Immature natural killer cell (primary cell): ENCODE measurements around the gene PARP6. TPM values are rescaled to one million over a fixed set of nuclear protein-coding genes. Genes with fewer than 3 reads are reported as not detected.

Source experiments
- DNase-seq, 3 donors: peaks; one replicate each; pipeline ENCODE4 v3.0.0; 2022; ENCODE audit warnings: mixed read lengths in 1 of 3
- H3K27ac Mint-ChIP-seq, 6 donors: one replicate each; pipeline ENCODE4 v1.8.0; 2020; ENCODE audit warnings: mixed read lengths in 6 of 6, mild to moderate bottlenecking in 5 of 6, inconsistent platforms in 4 of 6, moderate library complexity in 3 of 6
- H3K27me3 Mint-ChIP-seq, 3 donors: one replicate each; pipeline ENCODE4 v1.8.0; 2020 to 2021; ENCODE audit warnings: low read depth in 3 of 3, mild to moderate bottlenecking in 3 of 3, mixed read lengths in 3 of 3, moderate library complexity in 3 of 3, inconsistent platforms in 1 of 3
- H3K36me3 Mint-ChIP-seq, 3 donors: one replicate each; pipeline ENCODE4 v1.8.0; 2020; ENCODE audit warnings: mixed read lengths in 3 of 3, inconsistent platforms in 2 of 3, mild to moderate bottlenecking in 2 of 3
- H3K4me1 Mint-ChIP-seq, 2 donors: one replicate each; pipeline ENCODE4 v1.8.0; 2020; ENCODE audit warnings: inconsistent platforms in 2 of 2, mild to moderate bottlenecking in 2 of 2, mixed read lengths in 2 of 2, moderate library complexity in 1 of 2
- H3K4me3 Mint-ChIP-seq, 5 donors: one replicate each; pipeline ENCODE4 v1.8.0; 2020; ENCODE audit warnings: mild to moderate bottlenecking in 5 of 5, mixed read lengths in 5 of 5, inconsistent platforms in 3 of 5, moderate library complexity in 3 of 5
- H3K9me3 Mint-ChIP-seq, 6 donors: one replicate each; pipeline ENCODE4 v1.8.0; 2020; ENCODE audit warnings: mild to moderate bottlenecking in 6 of 6, mixed read lengths in 6 of 6, inconsistent platforms in 4 of 6, moderate library complexity in 3 of 6
- polyA plus RNA-seq, 3 donors: library from polyadenylated mRNA; unstranded; fragments of 300-500 nt; fragmentation: Illumina TruSeq; gene quantifications; one replicate each; pipeline ENCODE4 v1.2.3, GENCODE V29; 2021

PARP6 gene
- polyA plus RNA-seq, 3 donors from 2014 or later: 11.0 to 26.8 (median 19.1) TPM

DNA sequence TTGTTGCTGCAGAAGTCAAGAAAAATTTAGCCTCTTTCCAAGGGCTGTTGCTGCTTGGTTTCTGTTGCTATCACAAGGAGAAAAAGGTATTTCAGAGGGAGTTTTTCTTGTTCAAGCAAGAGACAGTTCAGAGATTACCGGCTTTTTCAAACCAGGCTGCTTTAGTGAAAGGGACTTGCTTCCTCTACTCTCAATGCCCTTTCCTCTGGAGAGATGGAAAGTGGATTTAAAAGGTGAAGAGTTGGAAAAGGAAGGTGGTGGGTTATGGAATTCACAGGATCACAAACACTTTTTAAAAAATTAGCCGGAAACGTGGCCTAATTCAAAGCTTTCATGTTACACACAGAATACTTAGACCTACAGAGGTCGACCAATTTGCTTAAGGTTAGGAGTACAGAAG lies 1.1 kb downstream of the PARP6 start:
- peak overlapping the region; percentile 87 to 90 (median 89) for H3K4me3 Mint-ChIP-seq
- no peak for DNase-seq
- peak overlapping the region; percentile 77 to 93 (median 90) for H3K27ac Mint-ChIP-seq
- H3K27me3 Mint-ChIP-seq: peaks cover 3 to 8% (median 5%) of the 10 kb centered on the region in 3 donors
- H3K9me3 Mint-ChIP-seq: no peaks in the 10 kb centered on the region
- peaks cover 33 to 47% of the 10 kb centered on the region in 2 donors for H3K4me1 Mint-ChIP-seq
- H3K36me3 Mint-ChIP-seq: peaks cover under 1 to 19% (median 4%) of the 10 kb centered on the region in 3 donors

DNA sequence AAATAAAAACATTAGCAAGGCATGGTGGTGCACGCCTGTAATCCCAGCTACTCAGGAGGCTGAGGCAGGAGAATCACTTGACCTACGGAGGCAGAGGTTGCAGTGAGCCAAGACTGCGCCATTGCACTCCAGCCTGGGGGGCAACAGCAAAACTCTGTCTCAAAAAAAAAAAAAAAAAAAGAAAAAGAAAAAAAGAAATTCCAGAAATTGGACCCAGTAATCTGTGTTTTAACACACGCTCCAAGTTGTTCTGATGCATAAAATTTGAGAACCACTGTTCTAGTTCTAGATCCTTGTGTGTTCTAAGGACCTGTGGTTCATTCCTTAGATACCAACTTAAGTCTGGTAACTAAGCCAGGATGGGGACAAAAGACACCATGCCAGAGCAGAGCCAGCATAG lies 2.6 kb downstream of the PARP6 start:
- peaks cover 33 to 47% of the 10 kb centered on the region in 2 donors for H3K4me1 Mint-ChIP-seq
- H3K4me3 Mint-ChIP-seq: no peak overlapping the region
- peaks cover 3 to 8% (median 5%) of the 10 kb centered on the region in 3 donors for H3K27me3 Mint-ChIP-seq

DNA sequence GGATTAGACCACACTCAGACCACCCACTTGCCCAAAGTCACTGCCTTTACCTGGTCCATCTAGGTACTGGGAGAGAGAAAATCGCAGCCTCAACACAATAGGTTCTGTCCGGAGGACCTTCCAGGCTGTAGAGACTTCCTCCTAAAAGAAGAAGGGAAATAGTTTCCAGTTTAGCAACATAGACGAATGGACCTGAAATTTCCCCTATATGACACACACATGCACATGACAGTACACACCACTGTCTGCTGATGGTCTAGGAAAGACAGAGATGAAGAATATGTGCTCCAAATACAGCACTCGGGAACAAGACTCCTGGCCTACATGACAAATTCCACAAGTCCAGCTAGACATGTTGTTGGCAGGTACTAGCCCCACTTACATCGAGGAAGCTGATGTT lies 7.3 kb downstream of the PARP6 start:
- DNase-seq: no peak
- no peaks in the 10 kb centered on the region for H3K9me3 Mint-ChIP-seq
- H3K27me3 Mint-ChIP-seq: no peaks in the 10 kb centered on the region
- peaks cover 47 to 73% (median 48%) of the 10 kb centered on the region in 3 donors for H3K36me3 Mint-ChIP-seq
- no peak overlapping the region for H3K27ac Mint-ChIP-seq
- no peak overlapping the region for H3K4me3 Mint-ChIP-seq
- H3K4me1 Mint-ChIP-seq: peaks cover 0 to 9% of the 10 kb centered on the region in 2 donors

More for the DNA sequence above, 2.6 kb downstream of the PARP6 start:
- DNase-seq: no peak
- Mint-ChIP-seq H3K27ac (peak overlapping the region in 1 of 6 donors; percentile 9), H3K9me3 (no peaks in the 10 kb centered on the region), H3K36me3 (peaks cover 13 to 34% (median 15%) of the 10 kb centered on the region in 3 donors)

DNA sequence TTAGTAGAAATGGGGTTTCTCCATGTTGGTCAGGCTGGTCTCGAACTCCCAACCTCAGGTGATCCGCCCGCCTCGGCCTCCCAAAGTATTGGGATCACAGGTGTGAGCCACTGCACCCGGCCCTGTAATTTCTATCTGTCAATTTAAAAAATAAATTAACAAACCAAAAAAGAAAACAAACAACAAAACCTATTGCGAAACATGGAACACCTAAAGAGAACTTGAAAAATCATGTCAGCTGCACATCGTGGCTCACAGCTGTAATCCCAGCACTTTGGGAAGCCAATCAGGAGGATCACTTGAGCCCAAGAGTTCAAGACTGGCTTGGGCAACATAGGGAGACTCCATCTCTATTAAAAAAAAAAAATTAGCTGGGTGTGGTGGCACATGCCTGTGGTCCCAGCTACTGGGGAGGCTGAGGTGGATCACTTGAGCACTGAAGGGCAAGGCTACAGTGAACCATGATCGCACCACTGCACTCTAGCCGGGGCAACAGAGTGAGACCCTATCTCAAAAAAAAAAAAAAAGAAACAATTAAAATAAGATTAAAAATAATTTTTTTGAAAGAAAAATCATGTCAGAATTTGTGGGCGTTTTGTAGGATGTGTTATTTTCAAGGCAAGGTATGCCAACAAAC lies 19.6 kb downstream of the PARP6 start:
- Mint-ChIP-seq H3K9me3 (no peaks in the 10 kb centered on the region), H3K4me1 (no peaks in the 10 kb centered on the region), H3K4me3 (no peak overlapping the region), H3K27me3 (no peaks in the 10 kb centered on the region), H3K27ac (no peak overlapping the region), H3K36me3 (peaks cover 41 to 69% (median 55%) of the 10 kb centered on the region in 3 donors)
- DNase-seq: no peak

DNA sequence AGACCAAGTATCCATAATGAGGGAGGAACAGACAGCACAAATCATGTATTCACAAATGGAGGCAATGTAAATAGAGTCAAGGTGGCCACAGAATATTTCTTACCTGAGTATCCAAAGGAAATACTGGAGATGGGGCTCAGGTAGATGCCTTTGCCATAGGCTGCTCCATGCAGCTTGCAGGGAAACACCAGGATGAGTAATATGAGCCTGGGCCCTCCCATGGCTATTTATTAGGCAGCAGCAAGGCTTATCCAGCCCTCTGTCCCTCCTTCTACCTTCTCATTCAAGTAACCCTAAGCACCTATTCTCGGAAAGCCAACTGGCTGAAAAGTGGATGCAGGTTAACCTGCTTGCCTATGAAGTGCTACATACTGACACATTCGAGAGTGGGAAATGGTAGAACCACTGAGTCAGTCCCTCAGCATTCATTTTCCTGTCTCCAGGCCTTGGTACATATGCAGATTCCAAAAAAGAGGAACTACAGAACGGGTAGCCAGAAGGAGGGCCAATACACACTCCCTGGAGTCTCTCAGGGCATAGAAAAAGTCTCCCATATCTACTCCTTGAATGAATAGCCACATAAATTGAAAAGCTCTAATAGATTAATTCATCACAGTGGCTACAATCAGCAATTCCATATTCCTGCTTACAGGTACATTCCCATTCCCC lies 23.1 kb downstream of the PARP6 start:
- peaks cover 35 to 58% (median 43%) of the 10 kb centered on the region in 3 donors for H3K36me3 Mint-ChIP-seq
- H3K9me3 Mint-ChIP-seq: no peaks in the 10 kb centered on the region
- H3K27me3 Mint-ChIP-seq: no peaks in the 10 kb centered on the region
- H3K27ac Mint-ChIP-seq: no peak overlapping the region
- no peaks in the 10 kb centered on the region for H3K4me1 Mint-ChIP-seq
- H3K4me3 Mint-ChIP-seq: no peak overlapping the region
- DNase-seq: no peak

DNA sequence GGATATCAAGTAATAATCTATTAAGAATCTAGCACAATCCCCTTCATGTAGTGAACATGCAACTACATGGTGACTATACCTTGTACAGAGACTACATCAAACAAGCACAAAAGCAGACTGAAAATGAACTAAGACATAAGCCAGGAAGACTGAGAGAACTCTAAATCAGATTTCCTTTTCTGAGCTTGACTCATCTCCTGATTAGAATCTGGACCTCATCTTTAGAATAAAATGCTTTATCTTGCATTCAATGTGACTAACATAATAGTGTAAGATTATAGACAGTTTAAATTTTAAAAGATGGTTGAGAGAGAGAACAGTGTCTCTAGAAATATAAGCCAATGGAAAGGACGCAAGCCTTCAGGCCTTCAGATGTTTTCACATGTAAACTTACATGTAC lies 23.8 kb downstream of the PARP6 start:
- Mint-ChIP-seq H3K4me3 (no peak overlapping the region), H3K9me3 (no peaks in the 10 kb centered on the region), H3K27me3 (no peaks in the 10 kb centered on the region), H3K4me1 (no peaks in the 10 kb centered on the region), H3K27ac (no peak overlapping the region), H3K36me3 (peaks cover 33 to 54% (median 35%) of the 10 kb centered on the region in 3 donors)
- no peak for DNase-seq

DNA sequence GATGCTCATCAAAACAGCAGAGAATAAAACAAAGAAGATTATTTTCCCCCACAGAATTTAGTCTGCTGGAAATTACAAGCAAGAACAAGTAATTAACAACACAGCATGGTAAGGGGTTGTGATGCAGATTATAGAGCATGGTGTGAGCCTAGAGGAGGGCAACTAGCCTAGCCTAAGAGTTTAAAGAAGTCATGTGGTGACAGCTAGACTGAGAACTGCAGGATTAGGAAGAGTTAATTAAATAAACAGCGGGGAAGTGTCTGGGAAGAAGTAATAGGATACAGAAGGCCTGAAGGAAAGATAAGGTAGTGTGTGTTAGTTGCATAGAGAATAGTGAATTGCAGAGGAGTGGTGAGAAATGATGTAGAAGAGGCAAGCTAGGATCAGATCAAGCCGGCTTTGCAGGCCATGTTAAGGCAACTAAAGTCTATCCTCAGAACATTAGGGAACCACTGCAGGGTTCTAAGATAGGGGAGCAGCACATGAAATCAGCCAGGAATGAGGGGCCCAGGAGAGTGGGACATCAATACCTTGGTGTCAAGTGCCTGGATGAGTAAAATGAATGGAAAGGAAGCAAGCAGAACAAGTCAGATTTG lies 29.5 kb downstream of the PARP6 start:
- H3K36me3 Mint-ChIP-seq: peaks cover 18 to 31% (median 21%) of the 10 kb centered on the region in 3 donors

DNA sequence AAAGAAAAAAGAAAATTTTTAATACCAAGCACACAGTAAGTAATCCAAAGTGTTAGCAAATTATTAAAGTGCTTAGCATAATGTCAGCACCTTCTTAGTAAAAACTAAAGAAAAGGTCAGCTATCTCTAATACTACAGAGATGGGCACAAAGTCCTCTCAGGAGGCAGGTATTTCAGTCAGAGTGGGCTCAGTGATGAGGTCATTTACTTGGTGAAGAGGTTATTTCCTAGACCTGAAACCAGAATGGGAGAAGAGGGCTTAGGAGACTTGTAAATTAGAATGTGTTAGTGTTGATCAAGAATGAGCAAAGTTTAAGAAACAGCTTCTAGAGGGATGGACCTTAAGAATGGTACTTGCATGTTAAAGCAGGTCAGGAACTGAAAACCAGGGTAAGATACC lies 32.7 kb downstream of the PARP6 start:
- Mint-ChIP-seq H3K36me3 (peaks cover 10 to 24% (median 15%) of the 10 kb centered on the region in 3 donors), H3K27ac (peak overlapping the region in 4 of 6 donors; percentile 37 to 60 (median 48)), H3K27me3 (peaks cover 0 to 3% (median 0%) of the 10 kb centered on the region in 3 donors), H3K4me3 (no peak overlapping the region), H3K9me3 (no peaks in the 10 kb centered on the region), H3K4me1 (peaks cover 11 to 14% of the 10 kb centered on the region in 2 donors)
- no peak for DNase-seq

More for the DNA sequence above, 29.5 kb downstream of the PARP6 start:
- Mint-ChIP-seq H3K27me3 (no peaks in the 10 kb centered on the region), H3K27ac (peak overlapping the region in 3 of 6 donors; percentile 23 to 41 (median 34)), H3K4me1 (peaks cover 0 to 2% of the 10 kb centered on the region in 2 donors), H3K9me3 (no peaks in the 10 kb centered on the region), H3K4me3 (no peak overlapping the region)
- no peak for DNase-seq

DNA sequence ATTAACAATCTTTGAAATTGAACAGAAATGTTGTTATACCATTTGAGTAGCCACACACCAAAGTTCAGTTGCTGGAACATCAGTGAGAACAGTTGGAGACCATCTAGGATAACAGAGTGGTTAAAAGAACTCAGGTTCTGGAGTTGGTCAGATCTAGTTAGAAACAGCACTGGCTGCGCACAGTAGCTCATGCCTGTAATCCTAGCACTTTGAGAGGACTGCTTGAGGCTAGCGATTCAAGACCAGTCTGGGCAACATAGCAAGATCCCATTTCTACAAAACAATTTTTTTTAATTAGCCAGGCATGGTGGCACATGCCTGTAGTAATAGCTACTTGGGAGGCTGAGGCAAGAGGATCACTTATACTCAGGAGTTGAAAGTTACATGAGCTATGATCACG lies 33.8 kb downstream of the PARP6 start:
- Mint-ChIP-seq H3K27me3 (peaks cover 0 to 3% (median 0%) of the 10 kb centered on the region in 3 donors), H3K9me3 (no peaks in the 10 kb centered on the region), H3K36me3 (peaks cover 6 to 17% (median 10%) of the 10 kb centered on the region in 3 donors), H3K4me3 (no peak overlapping the region), H3K4me1 (peaks cover 11 to 14% of the 10 kb centered on the region in 2 donors), H3K27ac (no peak overlapping the region)
- no peak for DNase-seq

DNA sequence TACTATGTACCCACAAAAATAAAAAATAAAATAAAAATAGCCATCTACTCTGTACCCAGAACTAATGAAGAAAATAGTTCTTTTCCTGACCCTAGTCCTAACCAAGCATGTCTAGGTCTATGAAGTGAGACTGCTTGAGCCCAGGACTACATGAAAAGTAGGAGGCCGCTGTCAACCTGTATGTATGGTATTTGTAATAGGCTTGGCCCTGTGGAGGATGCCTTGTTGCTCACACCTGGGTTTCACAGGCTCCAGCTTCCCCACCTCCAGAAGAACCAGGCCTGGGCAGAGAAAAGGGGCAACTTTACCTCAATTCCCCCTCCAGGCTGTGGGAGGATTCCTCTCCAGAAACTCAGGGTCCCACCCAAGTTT lies 34.5 kb downstream of the PARP6 start:
- no peaks in the 10 kb centered on the region for H3K9me3 Mint-ChIP-seq
- peaks cover 0 to 3% (median 0%) of the 10 kb centered on the region in 3 donors for H3K27me3 Mint-ChIP-seq
- peaks cover 6 to 12% (median 7%) of the 10 kb centered on the region in 3 donors for H3K36me3 Mint-ChIP-seq
- H3K4me1 Mint-ChIP-seq: peaks cover 11 to 14% of the 10 kb centered on the region in 2 donors
- peak overlapping the region in 1 of 5 donors; percentile 40 for H3K4me3 Mint-ChIP-seq
- peak overlapping the region in 5 of 6 donors; percentile 49 to 81 (median 75) for H3K27ac Mint-ChIP-seq
- DNase-seq: no peak

DNA sequence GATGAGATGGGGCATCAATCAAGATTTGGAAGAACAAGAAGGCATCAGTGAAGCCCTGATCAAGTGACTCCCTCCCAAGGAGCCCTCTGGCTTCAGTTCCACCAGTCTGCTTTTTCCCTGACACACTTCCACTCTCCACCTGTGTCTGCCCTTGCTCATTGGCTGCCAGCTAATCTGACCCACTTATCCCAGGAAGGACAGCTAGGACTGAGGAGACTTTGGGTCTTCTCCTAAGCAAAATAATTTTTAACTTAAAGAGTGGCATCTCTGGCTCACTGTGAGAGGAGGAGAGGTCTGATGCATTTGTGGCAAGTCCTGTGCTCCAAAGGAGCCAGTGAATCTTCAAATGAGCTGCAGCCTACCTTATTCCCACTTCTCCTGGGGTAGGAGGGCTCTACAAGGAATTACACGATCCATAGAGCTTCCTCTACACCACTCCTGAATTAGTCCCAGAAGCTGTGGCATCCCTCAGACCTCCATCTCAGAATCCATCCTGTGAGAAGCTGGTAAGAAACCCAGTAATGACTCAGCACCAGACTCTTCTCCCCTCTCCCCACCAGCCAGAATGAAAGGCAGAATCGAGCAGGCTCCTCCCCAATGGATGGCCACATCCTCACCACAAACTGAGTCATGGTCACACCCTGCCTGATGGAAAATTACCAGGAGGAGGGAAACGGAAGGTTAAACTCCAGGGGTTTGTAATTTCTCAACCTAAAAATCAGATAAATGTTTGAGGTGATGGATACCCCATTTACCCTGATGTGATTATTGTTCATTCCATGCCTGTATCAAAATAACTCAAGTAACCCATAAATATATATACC lies 35.1 kb downstream of the PARP6 start:
- Mint-ChIP-seq H3K4me3 (peak overlapping the region in 2 of 5 donors; percentile 18 to 40), H3K27me3 (peaks cover 0 to 3% (median under 1%) of the 10 kb centered on the region in 3 donors), H3K27ac (peak overlapping the region; percentile 49 to 81 (median 75)), H3K9me3 (no peaks in the 10 kb centered on the region), H3K4me1 (peaks cover 15 to 20% of the 10 kb centered on the region in 2 donors), H3K36me3 (peaks cover 1 to 8% (median 6%) of the 10 kb centered on the region in 3 donors)
- peak in 2 of 3 donors; percentile 20 to 32 for DNase-seq

DNA sequence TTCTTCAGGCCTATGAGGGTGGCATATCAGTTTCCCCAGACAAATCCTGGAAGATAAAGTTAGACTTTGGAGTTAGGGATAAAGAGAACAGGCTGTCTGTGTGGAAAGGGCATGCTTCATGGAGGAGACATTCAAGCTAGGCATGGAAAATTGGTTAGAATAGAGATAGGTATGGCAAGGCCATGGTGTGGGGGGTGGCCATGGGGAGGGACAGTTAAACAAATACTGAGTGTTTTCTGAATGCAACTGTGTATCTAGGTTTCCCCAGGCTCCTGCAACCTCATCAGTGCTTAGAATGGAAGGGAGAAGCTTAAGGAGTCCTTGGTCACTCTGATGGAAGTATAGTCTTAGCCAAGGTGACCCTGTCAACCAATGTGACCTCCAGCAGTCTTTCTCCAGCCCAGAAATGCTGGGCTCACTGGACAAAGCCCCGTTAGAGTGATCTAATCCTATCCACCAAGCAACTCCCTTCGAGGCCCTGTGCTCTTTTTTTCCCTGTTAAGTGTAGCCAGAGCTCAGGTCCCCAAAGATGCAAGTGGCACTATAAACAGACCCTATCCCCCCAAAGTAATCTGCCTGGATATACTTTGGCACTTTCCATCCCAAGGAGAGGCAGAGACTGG lies 35.9 kb downstream of the PARP6 start:
- H3K36me3 Mint-ChIP-seq: peaks cover 0 to 3% (median 3%) of the 10 kb centered on the region in 3 donors
- H3K4me3 Mint-ChIP-seq: no peak overlapping the region
- H3K27me3 Mint-ChIP-seq: peaks cover 0 to 7% (median 7%) of the 10 kb centered on the region in 3 donors
- peak overlapping the region in 4 of 6 donors; percentile 49 to 81 (median 76) for H3K27ac Mint-ChIP-seq
- peaks cover 23 to 27% of the 10 kb centered on the region in 2 donors for H3K4me1 Mint-ChIP-seq
- DNase-seq: no peak
- H3K9me3 Mint-ChIP-seq: no peaks in the 10 kb centered on the region

DNA sequence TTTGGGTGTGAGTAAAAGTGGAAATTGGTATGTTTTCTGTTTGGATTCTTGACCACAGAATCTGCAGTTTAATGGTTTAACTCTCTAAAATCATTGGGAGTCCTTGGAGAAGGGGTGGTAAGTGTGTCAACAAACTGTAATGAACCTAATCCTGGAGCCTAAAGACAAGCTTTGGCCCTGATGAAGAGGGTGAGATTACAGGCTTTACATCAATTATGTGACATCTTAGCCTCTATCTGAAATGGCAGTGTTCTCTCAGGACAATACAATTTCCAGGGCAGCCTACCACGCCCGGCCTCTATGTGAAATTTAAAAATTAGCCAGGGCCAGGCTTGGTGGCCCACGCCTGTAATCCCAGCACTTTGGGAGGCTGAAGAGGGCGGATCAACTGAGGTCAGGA lies 37.1 kb downstream of the PARP6 start:
- H3K27ac Mint-ChIP-seq: peak overlapping the region in 1 of 6 donors; percentile 69
- DNase-seq: no peak
- H3K27me3 Mint-ChIP-seq: peaks cover 0 to 14% (median 12%) of the 10 kb centered on the region in 3 donors
- H3K36me3 Mint-ChIP-seq: no peaks in the 10 kb centered on the region
- H3K4me3 Mint-ChIP-seq: no peak overlapping the region
- peaks cover 24 to 33% of the 10 kb centered on the region in 2 donors for H3K4me1 Mint-ChIP-seq
- H3K9me3 Mint-ChIP-seq: no peaks in the 10 kb centered on the region
